Esophagus muscularis mucosa (tissue), 4 donors: ENCODE data around the gene ZBP1. TPM values are rescaled to one million over a fixed set of nuclear protein-coding genes. Genes with fewer than 3 reads are reported as not detected.

Experiments
- DNase-seq: peaks from one replicate; pipeline ENCODE4 v3.0.0-alpha.2; 2017; ENCODE audit errors: extremely low spot score
- H3K27ac ChIP-seq, 4 donors: fragments of 200-600 bp; sonication (generic); replicated peaks in 1 of 4; 1 replicate in 3 of 4; 2 replicates in 1 of 4; pipeline ENCODE4 v1.5.1; 2016 to 2019; ENCODE audit warnings: mild to moderate bottlenecking in 1 of 4
- H3K27me3 ChIP-seq, 4 donors: fragments of 200-600 bp; sonication (generic); one replicate each; pipeline versions ENCODE4 v1.5.1 to v1.6.0; 2016 to 2019
- H3K36me3 ChIP-seq, 4 donors: fragments of 200-600 bp; sonication (generic); one replicate each; pipeline ENCODE4 v1.5.1; 2016 to 2019
- H3K4me1 ChIP-seq, 4 donors: fragments of 200-600 bp; sonication (generic); one replicate each; pipeline ENCODE4 v1.5.1; 2016 to 2019
- H3K4me3 ChIP-seq, 4 donors: fragments of 200-600 bp; sonication (generic); 1 replicate in 2 of 4; 2 replicates in 2 of 4; pipeline ENCODE4 v1.5.1; 2016 to 2019; ENCODE audit warnings: mild to moderate bottlenecking in 4 of 4, moderate library complexity in 1 of 4
- H3K9me3 ChIP-seq, 4 donors: fragments of 200-600 bp; sonication (generic); 1 replicate in 3 of 4; 2 replicates in 1 of 4; pipeline ENCODE4 v1.5.1; 2016 to 2019
- EP300 ChIP-seq: sonication (generic); formaldehyde crosslinking; IDR thresholded peaks from one replicate; pipeline ENCODE4 v1.6.1; 2017; ENCODE audit warnings: antibody characterized with exemption
- POLR2A ChIP-seq: fragments of 450-650 bp; IDR thresholded peaks from one replicate; pipeline ENCODE4 v1.6.1; 2017; ENCODE audit warnings: antibody characterized with exemption, moderate library complexity, mild to moderate bottlenecking, low read depth
- POLR2AphosphoS5 ChIP-seq, 2 donors: sonication (generic); formaldehyde crosslinking; IDR thresholded peaks; one replicate each; pipeline ENCODE4 v1.6.1; 2017; ENCODE audit warnings: antibody characterized with exemption in 2 of 2
- WGBS: methylation state at CpG from one replicate; pipeline ENCODE4 v1.1.5; 2018; 5-methylcytosine and 5-hydroxymethylcytosine counted together
- intact Hi-C: fragments of 100-400 bp; cut with DNase I; formaldehyde crosslinking; loops from one replicate; pipeline ENCODE4 v1.15.1; 2023
- total RNA-seq, 4 donors: library from RNA; depleted of rRNA; stranded (reverse); fragments of >200 nt; gene quantifications; one replicate each; pipeline versions ENCODE4 v1.1.0 to v1.2.1, GENCODE V29; 2016
- TF ChIP-seq, protein P1 (sequence below), 3 experiments: fragments of 200-600 bp in 2 of 3; fragments of 450-650 bp in 1 of 3; sonication (generic) in 2 of 3; IDR thresholded peaks; one replicate each; pipeline ENCODE4 v1.5.1; 2017 to 2019; ENCODE audit warnings: antibody characterized with exemption in 3 of 3, mild to moderate bottlenecking in 2 of 3, moderate library complexity in 1 of 3

The ZBP1 gene
- total RNA-seq, 4 donors from 2014 or later: 0.33 to 0.75 TPM; not detected in 2

DNA sequence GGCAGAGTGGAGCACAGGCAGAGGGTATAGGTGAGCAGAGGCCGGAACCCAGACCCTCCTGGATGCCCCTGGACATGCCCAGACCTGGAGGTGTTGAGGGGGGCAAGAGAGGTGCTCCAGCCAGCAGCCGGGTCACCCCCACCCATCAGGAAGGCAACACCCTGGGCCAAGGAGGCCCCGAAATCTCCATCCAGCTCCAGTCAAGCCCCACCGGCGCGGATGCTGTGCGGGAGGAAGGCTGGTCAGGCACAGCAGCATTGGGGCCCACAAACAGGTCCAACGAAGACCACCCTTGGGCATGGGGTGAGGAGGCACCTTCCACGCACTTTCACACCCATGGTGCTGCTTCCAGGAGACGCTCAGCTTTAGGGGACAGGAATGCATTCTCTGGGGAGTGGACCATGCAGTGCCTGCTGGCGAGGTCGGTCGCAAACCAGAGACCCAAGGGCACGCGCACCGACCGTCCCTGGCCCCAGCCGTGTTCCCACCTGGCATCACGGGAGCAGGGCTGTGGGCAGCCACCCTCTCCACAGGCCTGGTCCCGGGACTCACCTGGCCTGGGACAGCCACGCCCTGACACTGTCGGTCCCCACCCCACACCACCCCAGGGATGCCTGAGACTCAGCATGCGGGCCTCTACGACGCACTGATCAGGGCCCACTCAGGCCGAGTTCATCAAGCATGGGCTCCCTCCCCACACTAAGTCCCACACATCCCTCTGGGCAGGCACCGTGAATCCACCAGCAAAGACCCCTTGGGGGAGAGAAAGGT lies 43.6 kb upstream of the ZBP1 start:
- Histone ChIP-seq H3K4me3 (no peak overlapping the region), H3K36me3 (peaks cover 0 to 9% (median 6%) of the 10 kb centered on the region in 4 donors), H3K4me1 (peaks cover 10 to 58% (median 33%) of the 10 kb centered on the region in 4 donors), H3K9me3 (no peaks in the 10 kb centered on the region), H3K27ac (no peak overlapping the region), H3K27me3 (no peaks in the 10 kb centered on the region)
- TF ChIP-seq POLR2A (no peak), EP300 (no peak), POLR2AphosphoS5 (IDR thresholded peaks at IDR 0.05) (no peak)
- TF ChIP-seq, protein P1, sequence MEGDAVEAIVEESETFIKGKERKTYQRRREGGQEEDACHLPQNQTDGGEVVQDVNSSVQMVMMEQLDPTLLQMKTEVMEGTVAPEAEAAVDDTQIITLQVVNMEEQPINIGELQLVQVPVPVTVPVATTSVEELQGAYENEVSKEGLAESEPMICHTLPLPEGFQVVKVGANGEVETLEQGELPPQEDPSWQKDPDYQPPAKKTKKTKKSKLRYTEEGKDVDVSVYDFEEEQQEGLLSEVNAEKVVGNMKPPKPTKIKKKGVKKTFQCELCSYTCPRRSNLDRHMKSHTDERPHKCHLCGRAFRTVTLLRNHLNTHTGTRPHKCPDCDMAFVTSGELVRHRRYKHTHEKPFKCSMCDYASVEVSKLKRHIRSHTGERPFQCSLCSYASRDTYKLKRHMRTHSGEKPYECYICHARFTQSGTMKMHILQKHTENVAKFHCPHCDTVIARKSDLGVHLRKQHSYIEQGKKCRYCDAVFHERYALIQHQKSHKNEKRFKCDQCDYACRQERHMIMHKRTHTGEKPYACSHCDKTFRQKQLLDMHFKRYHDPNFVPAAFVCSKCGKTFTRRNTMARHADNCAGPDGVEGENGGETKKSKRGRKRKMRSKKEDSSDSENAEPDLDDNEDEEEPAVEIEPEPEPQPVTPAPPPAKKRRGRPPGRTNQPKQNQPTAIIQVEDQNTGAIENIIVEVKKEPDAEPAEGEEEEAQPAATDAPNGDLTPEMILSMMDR (IDR thresholded peaks at IDR 0.05): no peak
- DNase-seq: no peak
- intact Hi-C loops: no loop called here
- 97% methylated on average over 5 of the region's 27 CpGs for WGBS

DNA sequence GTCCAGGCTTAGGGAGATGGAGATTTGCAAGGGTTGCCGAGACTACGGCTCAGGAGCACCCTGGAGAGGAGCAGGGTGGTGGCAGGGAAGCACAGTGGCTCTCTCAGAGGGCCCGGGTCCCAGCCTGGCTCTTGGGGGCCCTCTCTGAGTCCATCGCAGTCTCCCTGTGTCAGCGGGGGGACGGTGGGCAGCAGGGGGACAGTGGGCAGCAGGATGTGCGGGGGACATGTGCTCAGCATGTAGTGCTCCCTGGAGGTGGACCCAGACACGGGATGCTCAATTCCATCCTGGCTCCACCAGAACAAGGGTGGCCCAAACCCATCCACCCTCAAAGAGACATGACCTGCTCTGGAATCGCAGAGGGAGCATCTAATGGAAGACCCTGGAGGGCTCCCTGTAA lies 43.0 kb upstream of the ZBP1 start:
- peaks cover 4 to 58% (median 34%) of the 10 kb centered on the region in 4 donors for H3K4me1 ChIP-seq
- TF ChIP-seq EP300: no peak
- no peak for TF ChIP-seq POLR2AphosphoS5 (IDR thresholded peaks at IDR 0.05)
- TF ChIP-seq POLR2A: no peak
- TF ChIP-seq, protein P1 (IDR thresholded peaks at IDR 0.05): no peak
- intact Hi-C loops: no loop called here
- peak overlapping the region in 1 of 4 donors; percentile 25 for H3K27ac ChIP-seq
- H3K27me3 ChIP-seq: no peaks in the 10 kb centered on the region
- peaks cover 0 to 15% (median 12%) of the 10 kb centered on the region in 4 donors for H3K36me3 ChIP-seq
- 100% methylated on average over 8 of the region's 9 CpGs for WGBS
- no peak for DNase-seq
- H3K9me3 ChIP-seq: no peaks in the 10 kb centered on the region
- no peak overlapping the region for H3K4me3 ChIP-seq

DNA sequence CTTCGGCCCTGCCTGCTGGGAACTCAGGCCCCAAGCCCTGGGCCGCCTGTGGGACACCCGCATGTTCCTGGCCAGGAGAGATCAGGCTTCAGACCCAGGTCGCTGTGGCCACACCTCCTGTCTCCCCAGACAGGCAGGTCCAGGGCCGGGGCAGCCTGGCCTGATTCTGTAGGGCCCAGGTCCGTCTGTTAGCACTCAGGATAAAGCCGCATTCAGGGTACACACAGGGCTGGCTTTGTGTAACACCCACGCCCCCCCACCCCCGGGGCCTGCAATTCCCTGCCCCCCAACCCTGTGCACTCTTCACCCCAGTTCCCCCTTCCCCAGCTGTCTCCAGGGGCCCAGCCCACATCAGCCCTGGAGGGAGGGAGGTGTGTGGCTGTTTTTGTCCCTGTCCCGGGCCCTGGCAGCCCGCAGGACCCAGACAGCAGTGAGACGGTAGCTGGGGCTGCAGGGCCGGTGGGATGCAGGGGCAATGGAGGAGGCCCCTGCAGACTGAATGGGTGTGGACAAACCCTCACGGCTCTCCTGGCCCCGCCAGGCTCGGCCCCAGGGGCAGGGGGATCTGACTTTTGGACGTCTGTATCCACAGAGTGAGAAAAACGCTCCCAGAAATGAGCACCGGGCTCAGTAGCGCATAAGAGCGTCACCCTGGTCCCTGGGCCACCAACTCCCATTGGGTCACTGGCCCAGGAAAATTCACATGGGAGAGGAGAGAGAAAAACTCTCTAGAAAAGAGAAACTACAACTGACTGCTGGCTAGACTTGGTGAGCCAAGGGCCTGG lies 42.4 kb upstream of the ZBP1 start:
- Histone ChIP-seq H3K36me3 (peaks cover 0 to 19% (median 16%) of the 10 kb centered on the region in 4 donors), H3K27me3 (no peaks in the 10 kb centered on the region), H3K9me3 (no peaks in the 10 kb centered on the region), H3K4me1 (peaks cover 8 to 58% (median 37%) of the 10 kb centered on the region in 4 donors), H3K27ac (peak overlapping the region in 1 of 4 donors; percentile 25), H3K4me3 (no peak overlapping the region)
- TF ChIP-seq, protein P1 (IDR thresholded peaks at IDR 0.05): no peak
- TF ChIP-seq POLR2AphosphoS5 (IDR thresholded peaks at IDR 0.05) (no peak), EP300 (no peak), POLR2A (no peak)
- 75% methylated on average over 20 of the region's 21 CpGs for WGBS
- intact Hi-C loops: no loop called here
- DNase-seq: no peak

DNA sequence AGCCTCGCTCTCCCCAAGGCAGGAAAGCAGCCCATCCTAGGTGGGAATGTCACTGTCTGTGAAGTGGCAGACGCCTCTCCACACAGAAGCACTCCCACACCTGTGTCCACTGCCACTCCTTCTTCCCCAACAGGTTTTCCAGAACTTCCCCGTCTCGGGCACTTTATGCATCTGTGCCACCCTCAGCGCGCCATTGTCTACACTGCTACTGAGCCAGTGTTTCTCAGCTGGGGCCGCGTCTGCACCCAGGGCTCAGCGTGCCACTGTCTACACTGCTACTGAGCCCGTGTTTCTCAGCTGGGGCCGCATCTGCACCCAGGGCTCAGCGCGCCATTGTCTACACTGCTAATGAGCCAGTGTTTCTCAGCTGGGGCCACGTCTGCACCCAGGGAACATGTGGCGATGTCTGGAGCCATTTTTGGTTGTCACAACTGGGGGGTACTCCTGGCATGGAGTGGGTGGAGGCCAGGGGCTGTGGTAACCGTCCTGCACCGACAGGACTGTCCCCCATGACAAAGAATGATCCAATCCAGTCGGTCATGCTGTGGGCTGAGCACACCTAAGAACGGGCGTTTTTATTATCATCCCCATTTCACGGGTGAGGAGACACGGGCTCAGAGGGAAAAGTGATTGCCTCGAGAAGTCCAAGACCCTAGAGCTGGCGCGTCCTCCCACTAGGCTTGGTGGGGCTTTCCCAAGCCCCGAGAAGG lies 41.7 kb upstream of the ZBP1 start:
- no peaks in the 10 kb centered on the region for H3K27me3 ChIP-seq
- no peaks in the 10 kb centered on the region for H3K9me3 ChIP-seq
- TF ChIP-seq, protein P1 (IDR thresholded peaks at IDR 0.05): no peak
- TF ChIP-seq POLR2AphosphoS5 (IDR thresholded peaks at IDR 0.05) (no peak), POLR2A (no peak)
- peaks cover 0 to 25% (median 19%) of the 10 kb centered on the region in 4 donors for H3K36me3 ChIP-seq
- intact Hi-C loops: no loop called here
- DNase-seq: no peak
- WGBS: 85% methylated on average over 21 of the region's 26 CpGs
- H3K4me3 ChIP-seq: no peak overlapping the region
- no peak overlapping the region for H3K27ac ChIP-seq
- peaks cover 11 to 57% (median 42%) of the 10 kb centered on the region in 4 donors for H3K4me1 ChIP-seq
